Loucy (cell line): ENCODE results near the gene PCP4L1.

ENCODE experiments used
- H2AFZ ChIP-seq: fragments of 200-600 bp; sonication (generic); 2 replicates; pipeline ENCODE4 v1.6.0; 2016; ENCODE audit warnings: antibody characterized with exemption, mild to moderate bottlenecking, low read length, moderate library complexity
- H3F3A ChIP-seq: fragments of 200-600 bp; 2 replicates; pipeline ENCODE4 v1.6.0; 2016; ENCODE audit warnings: antibody characterized with exemption, low read depth, mild to moderate bottlenecking
- H3K27me3 ChIP-seq: fragments of 200-600 bp; sonication (generic); 2 replicates; pipeline ENCODE4 v1.6.1; 2014; ENCODE audit warnings: low read length, mild to moderate bottlenecking; ENCODE audit not compliant: insufficient read depth, poor library complexity, severe bottlenecking
- H3K36me3 ChIP-seq: fragments of 200-600 bp; sonication (generic); 2 replicates; pipeline ENCODE4 v1.6.1; 2016; ENCODE audit warnings: low read length; ENCODE audit not compliant: insufficient read depth
- H3K4me1 ChIP-seq: fragments of 200-600 bp; sonication (generic); 2 replicates; pipeline ENCODE4 v1.5.1; 2014; ENCODE audit warnings: low read length, mild to moderate bottlenecking; ENCODE audit not compliant: insufficient read depth, poor library complexity, severe bottlenecking
- H3K4me2 ChIP-seq: fragments of 200-600 bp; sonication (generic); 2 replicates; pipeline ENCODE4 v1.6.0; 2014; ENCODE audit warnings: antibody characterized with exemption, low read length, low read depth, mild to moderate bottlenecking; ENCODE audit not compliant: poor library complexity, severe bottlenecking
- H3K4me3 ChIP-seq: fragments of 200-600 bp; sonication (generic); 2 replicates; pipeline ENCODE4 v1.5.1; 2014; ENCODE audit warnings: low read length, mild to moderate bottlenecking, mixed read lengths; ENCODE audit not compliant: poor library complexity, severe bottlenecking
- H3K79me2 ChIP-seq: fragments of 200-600 bp; sonication (generic); 2 replicates; pipeline ENCODE4 v1.6.1; 2014; ENCODE audit warnings: low read length; ENCODE audit not compliant: insufficient read depth
- H3K9ac ChIP-seq: fragments of 200-600 bp; sonication (generic); 2 replicates; pipeline ENCODE4 v1.6.0; 2014; ENCODE audit warnings: mild to moderate bottlenecking, low read depth, low read length, moderate library complexity; ENCODE audit not compliant: poor library complexity, severe bottlenecking
- H3K9me2 ChIP-seq: fragments of 200-600 bp; sonication (generic); replicated peaks from 2 replicates; pipeline ENCODE4 v1.6.1; 2016; ENCODE audit warnings: low read depth, low read length, mixed read lengths
- H3K9me3 ChIP-seq: fragments of 200-600 bp; sonication (generic); 2 replicates; pipeline ENCODE4 v1.6.1; 2014; ENCODE audit warnings: mild to moderate bottlenecking, antibody characterized with exemption, low read length, low read depth; ENCODE audit not compliant: insufficient read depth
- H4K20me1 ChIP-seq: fragments of 200-600 bp; sonication (generic); 2 replicates; pipeline ENCODE4 v1.6.0; 2014; ENCODE audit warnings: antibody characterized with exemption, low read length, mild to moderate bottlenecking; ENCODE audit not compliant: insufficient read depth, poor library complexity, severe bottlenecking
- EZH2phosphoT487 ChIP-seq: fragments of 200-600 bp; IDR thresholded peaks from 2 replicates; pipeline ENCODE4 v1.6.1; 2018; ENCODE audit warnings: antibody characterized with exemption, mild to moderate bottlenecking, moderate library complexity, borderline replicate concordance
- TF ChIP-seq, protein P1 (sequence below): fragments of 200-600 bp; sonication (generic); conservative IDR thresholded peaks from 2 replicates; pipeline ENCODE4 v1.5.1; 2014; ENCODE audit warnings: mild to moderate bottlenecking, antibody characterized with exemption, low read length

Gene PCP4L1

DNA sequence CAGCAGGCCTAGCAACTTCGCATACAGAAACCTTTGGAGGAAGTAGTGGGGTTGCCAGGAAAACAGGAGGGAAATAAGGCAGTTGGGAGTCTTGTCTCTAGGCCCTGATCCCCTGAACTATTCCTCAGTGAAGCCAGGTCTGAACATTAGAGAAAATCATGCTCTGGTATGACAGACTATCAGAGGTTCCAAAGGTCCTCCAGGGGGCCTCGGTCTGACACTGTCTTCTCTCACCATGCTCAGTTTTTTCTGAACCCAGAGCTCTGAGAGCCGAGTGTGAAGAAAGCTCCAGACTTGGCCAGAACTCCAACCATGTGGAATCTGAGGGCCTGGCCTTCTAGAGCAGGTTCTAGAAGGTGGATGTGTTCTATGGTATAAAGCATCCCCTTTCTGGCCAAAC lies 28.6 kb upstream of the PCP4L1 start:
- 0 out of 2 replicates have a peak, but pooled peaks cover 4% of the 10 kb centered on the region for H3K79me2 ChIP-seq
- no peak overlapping the region for H3K4me2 ChIP-seq
- no peak overlapping the region for H2AFZ ChIP-seq
- H3K27me3 ChIP-seq = no peaks in the 10 kb centered on the region
- peaks cover 21% of the 10 kb centered on the region for H3K4me1 ChIP-seq
- no peaks in the 10 kb centered on the region for H3K9me2 ChIP-seq
- H4K20me1 ChIP-seq = no peaks in the 10 kb centered on the region
- no peaks in the 10 kb centered on the region for H3K9me3 ChIP-seq
- H3K36me3 ChIP-seq = no peaks in the 10 kb centered on the region; the same call in 1 of the 2 replicates
- no peak overlapping the region for H3K4me3 ChIP-seq
- no peak overlapping the region for H3K9ac ChIP-seq
- H3F3A ChIP-seq = no peaks in the 10 kb centered on the region
- TF ChIP-seq, protein P1, sequence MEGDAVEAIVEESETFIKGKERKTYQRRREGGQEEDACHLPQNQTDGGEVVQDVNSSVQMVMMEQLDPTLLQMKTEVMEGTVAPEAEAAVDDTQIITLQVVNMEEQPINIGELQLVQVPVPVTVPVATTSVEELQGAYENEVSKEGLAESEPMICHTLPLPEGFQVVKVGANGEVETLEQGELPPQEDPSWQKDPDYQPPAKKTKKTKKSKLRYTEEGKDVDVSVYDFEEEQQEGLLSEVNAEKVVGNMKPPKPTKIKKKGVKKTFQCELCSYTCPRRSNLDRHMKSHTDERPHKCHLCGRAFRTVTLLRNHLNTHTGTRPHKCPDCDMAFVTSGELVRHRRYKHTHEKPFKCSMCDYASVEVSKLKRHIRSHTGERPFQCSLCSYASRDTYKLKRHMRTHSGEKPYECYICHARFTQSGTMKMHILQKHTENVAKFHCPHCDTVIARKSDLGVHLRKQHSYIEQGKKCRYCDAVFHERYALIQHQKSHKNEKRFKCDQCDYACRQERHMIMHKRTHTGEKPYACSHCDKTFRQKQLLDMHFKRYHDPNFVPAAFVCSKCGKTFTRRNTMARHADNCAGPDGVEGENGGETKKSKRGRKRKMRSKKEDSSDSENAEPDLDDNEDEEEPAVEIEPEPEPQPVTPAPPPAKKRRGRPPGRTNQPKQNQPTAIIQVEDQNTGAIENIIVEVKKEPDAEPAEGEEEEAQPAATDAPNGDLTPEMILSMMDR = peak; percentile 51
- no peak for TF ChIP-seq EZH2phosphoT487

DNA sequence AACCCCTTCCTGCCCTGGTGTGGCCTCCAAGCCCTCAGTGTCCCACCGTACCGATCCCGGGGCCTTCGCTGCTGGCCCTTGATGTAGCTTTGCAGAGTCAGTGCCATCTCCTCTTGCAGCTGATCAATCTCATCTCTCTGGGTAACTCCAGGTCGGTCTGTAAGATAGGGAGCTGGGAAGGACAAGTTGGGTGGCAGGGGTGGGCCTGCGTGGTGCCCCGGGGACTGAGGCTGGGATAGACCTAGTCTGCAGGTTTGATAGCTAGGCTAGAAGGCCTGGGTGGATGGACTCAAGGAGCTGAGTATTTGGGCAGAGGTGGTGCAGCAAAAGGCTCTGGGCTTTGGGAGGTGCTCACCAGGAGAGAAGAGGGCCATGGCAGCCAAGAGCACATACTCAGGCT lies 27.8 kb upstream of the PCP4L1 start:
- H3K4me1 ChIP-seq = peaks cover 16% of the 10 kb centered on the region
- H2AFZ ChIP-seq = no peak overlapping the region
- 0 out of 2 replicates have a peak, but pooled peaks cover 4% of the 10 kb centered on the region for H3K79me2 ChIP-seq
- H4K20me1 ChIP-seq = no peaks in the 10 kb centered on the region
- TF ChIP-seq, protein P1 = no peak
- no peak for TF ChIP-seq EZH2phosphoT487
- no peaks in the 10 kb centered on the region for H3K9me3 ChIP-seq
- H3K9ac ChIP-seq = no peak overlapping the region
- H3K36me3 ChIP-seq = no peaks in the 10 kb centered on the region; the same call in 1 of the 2 replicates
- no peak overlapping the region for H3K4me2 ChIP-seq
- no peak overlapping the region for H3K4me3 ChIP-seq
- H3K9me2 ChIP-seq = no peaks in the 10 kb centered on the region
- H3F3A ChIP-seq = no peaks in the 10 kb centered on the region
- no peaks in the 10 kb centered on the region for H3K27me3 ChIP-seq

DNA sequence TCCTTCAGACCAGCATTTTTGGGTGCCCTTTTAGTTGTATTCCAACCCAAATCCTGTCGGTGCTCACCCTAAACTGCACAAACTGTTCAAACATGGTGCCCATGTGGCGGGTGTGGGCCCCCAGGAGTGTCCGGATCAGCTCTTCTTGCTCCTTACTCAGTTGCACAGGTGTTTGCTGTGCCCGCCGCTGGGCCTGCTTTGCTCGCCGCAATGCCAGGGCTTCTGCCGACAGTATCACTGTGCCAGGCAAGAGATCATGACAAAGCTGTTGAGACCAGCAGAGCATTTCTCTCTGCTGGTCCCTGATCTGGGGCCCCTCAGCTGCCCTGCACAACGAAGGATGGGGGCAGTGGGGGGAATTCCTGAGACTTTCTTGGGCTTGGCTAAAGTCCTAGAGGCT lies 25.4 kb upstream of the PCP4L1 start:
- no peak overlapping the region for H3K4me3 ChIP-seq
- no peaks in the 10 kb centered on the region for H3K9me2 ChIP-seq
- H3K36me3 ChIP-seq = no peaks in the 10 kb centered on the region; the same call in 1 of the 2 replicates
- no peaks in the 10 kb centered on the region for H3K9me3 ChIP-seq
- no peaks in the 10 kb centered on the region for H3K27me3 ChIP-seq
- no peaks in the 10 kb centered on the region for H4K20me1 ChIP-seq
- no peak overlapping the region for H3K4me2 ChIP-seq
- H3K79me2 ChIP-seq = no peaks in the 10 kb centered on the region
- no peaks in the 10 kb centered on the region for H3F3A ChIP-seq
- H3K4me1 ChIP-seq = no peaks in the 10 kb centered on the region
- H2AFZ ChIP-seq = no peak overlapping the region
- H3K9ac ChIP-seq = no peak overlapping the region
- TF ChIP-seq EZH2phosphoT487 = no peak
- TF ChIP-seq, protein P1 = no peak
